ENCODE results near the gene NTMT1.

- TF ChIP-seq CTCF (IDR thresholded peaks at IDR 0.05 in 2 of 3, conservative IDR thresholded peaks at IDR 0.05 in 1 of 3; ENCODE audit: control insufficient read depth in 2 of 3, extremely low read depth in 1 of 3, insufficient read depth in 1 of 3, low read depth in 3 of 3, low read length in 3 of 3) (no peak), EGR1 (IDR thresholded peaks at IDR 0.05; ENCODE audit: borderline replicate concordance in 1 of 2, low read depth in 2 of 2, low read length in 2 of 2) (no peak), SPI1 (IDR thresholded peaks at IDR 0.05; ENCODE audit: borderline replicate concordance, insufficient read depth, low read depth, low read length) (no peak)
These were observed 6.5 kb downstream of the NTMT1 start for GRCh38 chr9:129632460-129632859.

Measured in GM12878 (cell line).